AG10803 (cell line): Measurements from ENCODE around the gene ALK.

Source experiments
- DNase-seq: peaks from one replicate; pipeline ENCODE4 v3.0.0; 2010; ENCODE audit warnings: low read depth
- H3K4me3 ChIP-seq: 2 replicates; pipeline ENCODE4 v1.5.1; 2011; ENCODE audit warnings: mild to moderate bottlenecking, low read length, control low read depth
- CTCF ChIP-seq: conservative IDR thresholded peaks from 2 replicates; pipeline ENCODE4 v1.5.1; 2011; ENCODE audit warnings: mild to moderate bottlenecking, low read length, control low read depth, inconsistent platforms

Gene ALK

DNA sequence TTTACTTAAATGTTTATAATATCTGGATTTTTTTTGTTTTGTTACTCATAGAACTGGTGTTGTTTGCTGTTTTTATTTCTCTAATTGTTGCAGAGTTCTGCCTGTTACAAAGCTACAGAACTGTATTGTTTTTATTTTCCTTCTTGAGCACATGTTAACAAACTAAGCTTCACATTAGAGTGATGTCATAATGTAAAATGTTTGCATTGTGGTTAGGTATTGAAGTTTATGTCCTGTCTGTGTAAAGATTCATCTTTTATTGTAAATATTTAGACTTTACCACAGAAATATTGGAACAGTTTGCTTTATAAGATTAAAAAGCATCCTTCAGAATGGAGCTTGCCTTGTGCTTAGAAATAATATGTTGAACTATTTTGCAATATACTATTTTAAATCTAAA, 738.5 kb downstream of the ALK start:
- TF ChIP-seq CTCF = no peak
- no peak for DNase-seq
- no peak overlapping the region for H3K4me3 ChIP-seq

- H3K4me3 ChIP-seq = no peak overlapping the region
- TF ChIP-seq CTCF = no peak
- no peak for DNase-seq
Measured at GRCh38 chr2:29182334-29182733, 739.1 kb downstream of the ALK start.

DNA sequence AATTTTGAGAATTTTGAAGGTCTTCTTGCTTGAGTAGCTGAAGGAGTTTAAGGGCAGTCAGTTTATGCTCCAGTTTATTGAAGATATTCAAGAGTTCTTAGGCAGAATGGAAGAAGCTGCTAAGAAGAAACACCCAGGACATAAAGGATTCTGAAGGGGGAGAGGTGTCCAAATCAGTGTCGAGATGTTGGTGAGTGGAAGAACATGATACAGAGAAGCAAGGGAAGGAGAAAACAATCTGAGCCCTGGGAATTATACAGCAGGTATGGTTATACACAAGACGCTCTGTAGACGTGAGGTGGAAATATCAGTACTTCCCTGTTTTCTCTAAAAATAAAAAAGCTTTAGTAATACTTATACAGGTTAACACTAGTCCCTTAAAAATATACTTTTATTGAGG, 746.0 kb downstream of the ALK start:
- H3K4me3 ChIP-seq = no peak overlapping the region
- DNase-seq = no peak
- no peak for TF ChIP-seq CTCF

DNA sequence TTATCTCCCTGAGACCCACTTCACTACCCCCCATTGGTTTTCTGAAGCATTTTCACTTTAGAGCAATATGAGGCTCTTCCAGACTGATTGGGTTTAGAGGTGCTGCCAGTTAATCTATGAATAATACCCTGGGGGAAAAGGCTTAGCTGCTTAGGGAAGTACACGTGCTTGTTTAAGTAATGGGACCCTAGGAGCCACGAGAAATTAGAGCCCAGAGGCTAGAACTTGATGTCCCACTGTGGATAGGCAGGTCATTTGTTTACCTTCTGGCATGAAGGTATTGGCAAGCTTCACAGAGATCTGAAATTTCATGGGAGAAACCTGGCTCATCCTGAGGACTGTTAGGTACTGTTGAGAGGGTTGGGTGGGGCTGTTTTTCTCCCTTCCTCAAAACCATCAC, 746.4 kb downstream of the ALK start:
- no peak overlapping the region for H3K4me3 ChIP-seq
- DNase-seq = no peak
- TF ChIP-seq CTCF = no peak

GRCh38 chr2:29166242-29167039, 754.9 kb downstream of the ALK start:
- no peak overlapping the region for H3K4me3 ChIP-seq

DNA sequence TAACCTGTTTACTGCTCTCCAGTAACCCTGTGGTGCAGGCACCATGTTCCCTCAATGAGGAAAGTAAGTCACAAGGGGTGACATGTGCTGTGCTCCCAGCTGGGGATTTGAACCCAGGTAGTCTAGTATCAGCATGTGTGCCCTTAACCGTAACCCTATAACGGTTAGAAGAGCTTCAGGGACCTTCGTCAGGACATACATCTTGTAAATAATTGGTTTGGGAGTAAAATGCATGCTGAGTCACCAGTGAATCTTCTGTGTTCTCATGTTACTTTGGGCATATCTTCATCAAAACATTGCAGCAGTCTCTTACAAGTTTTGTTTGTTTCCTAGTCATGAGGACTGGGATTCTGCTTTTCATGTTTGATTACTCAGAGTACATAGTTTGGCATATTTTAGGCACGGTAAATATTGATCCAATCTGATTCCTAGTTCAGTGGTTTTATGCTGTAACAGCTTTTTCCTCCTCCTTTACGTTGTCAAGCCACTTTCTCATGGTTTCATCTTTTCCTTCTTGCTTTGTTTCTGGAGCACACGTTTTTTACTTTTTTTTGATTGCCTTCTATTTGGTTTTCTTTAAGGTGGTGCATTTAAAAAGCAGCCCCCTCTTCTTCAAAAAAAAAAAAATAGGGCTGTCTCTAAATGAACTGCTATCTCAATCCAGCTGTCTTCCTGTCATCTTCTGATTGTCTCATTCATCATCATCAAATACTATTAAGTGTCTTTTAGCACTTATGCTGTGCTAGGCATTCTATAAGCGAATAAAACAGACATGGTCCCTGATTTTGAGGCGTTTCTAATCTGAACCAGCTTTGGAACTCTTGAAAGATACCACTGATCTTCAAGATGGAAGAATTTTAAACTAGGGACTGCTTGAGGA, 755.8 kb downstream of the ALK start:
- TF ChIP-seq CTCF = no peak
- no peak overlapping the region for H3K4me3 ChIP-seq
- peak; percentile 67 for DNase-seq

More at GRCh38 chr2:29166242-29167039, 754.9 kb downstream of the ALK start:
- DNase-seq = peak; percentile 36
- no peak for TF ChIP-seq CTCF
